Gastroesophageal sphincter (tissue), 4 donors: ENCODE data around the gene KCNMB2. TPM values are rescaled to one million over a fixed set of nuclear protein-coding genes. Genes with fewer than 3 reads are reported as not detected.

Source experiments
- ATAC-seq: fragments of 150-250 bp; one replicate; pipeline ENCODE4 v1.9.1; 2016; ENCODE audit warnings: mild to moderate bottlenecking, moderate library complexity
- H3K27ac ChIP-seq, 4 donors: fragments of 200-600 bp; sonication (generic) in 3 of 4; 1 replicate in 3 of 4; 2 replicates in 1 of 4; pipeline ENCODE4 v1.5.1; 2016 to 2019
- H3K27me3 ChIP-seq: fragments of 200-600 bp; sonication (generic); one replicate; pipeline ENCODE4 v1.5.1; 2019
- H3K36me3 ChIP-seq, 2 donors: fragments of 200-600 bp; sonication (generic); one replicate each; pipeline ENCODE4 v1.5.1; 2019; ENCODE audit warnings: control low read depth in 1 of 2
- H3K4me1 ChIP-seq, 3 donors: fragments of 200-600 bp; sonication (generic); 1 replicate in 2 of 3; 2 replicates in 1 of 3; pipeline ENCODE4 v1.5.1; 2016 to 2019; ENCODE audit warnings: control low read depth in 2 of 3
- H3K4me3 ChIP-seq, 2 donors: fragments of 200-600 bp; sonication (generic); one replicate each; pipeline ENCODE4 v1.5.1; 2019; ENCODE audit warnings: mild to moderate bottlenecking in 1 of 2, moderate library complexity in 1 of 2
- H3K9me3 ChIP-seq, 3 donors: fragments of 200-600 bp; sonication (generic); one replicate each; pipeline ENCODE4 v1.5.1; 2017 to 2019; ENCODE audit warnings: control low read depth in 2 of 3
- CTCF ChIP-seq, 4 experiments: fragments of 200-600 bp in 2 of 4; fragments of 450-650 bp in 2 of 4; sonication (generic) in 1 of 4; IDR thresholded peaks; one replicate each; pipeline ENCODE4 v1.5.1; 2017 to 2019; ENCODE audit warnings: antibody characterized with exemption in 4 of 4, mild to moderate bottlenecking in 2 of 4, moderate library complexity in 2 of 4
- EP300 ChIP-seq: sonication (generic); formaldehyde crosslinking; IDR thresholded peaks from one replicate; pipeline ENCODE4 v1.6.1; 2017; ENCODE audit warnings: antibody characterized with exemption, mild to moderate bottlenecking
- POLR2A ChIP-seq, 2 donors: fragments of 450-650 bp; IDR thresholded peaks; one replicate each; pipeline ENCODE4 v1.6.1; 2017; ENCODE audit warnings: antibody characterized with exemption in 2 of 2, mild to moderate bottlenecking in 2 of 2, moderate library complexity in 1 of 2
- POLR2AphosphoS5 ChIP-seq: sonication (generic); formaldehyde crosslinking; IDR thresholded peaks from one replicate; pipeline ENCODE4 v1.6.1; 2017; ENCODE audit warnings: antibody characterized with exemption
- WGBS, 2 donors: methylation state at CpG; one replicate each; pipeline ENCODE4 v1.1.5; 2018; ENCODE audit warnings: low coverage in 1 of 2; 5-methylcytosine and 5-hydroxymethylcytosine counted together
- total RNA-seq, 4 donors: library from RNA; depleted of rRNA; stranded (reverse); fragments of >200 nt; gene quantifications; one replicate each; pipeline ENCODE4 v1.1.0, GENCODE V29; 2016

The KCNMB2 gene
- total RNA-seq, 4 donors from 2014 or later = 1.3 TPM; not detected in 3

DNA sequence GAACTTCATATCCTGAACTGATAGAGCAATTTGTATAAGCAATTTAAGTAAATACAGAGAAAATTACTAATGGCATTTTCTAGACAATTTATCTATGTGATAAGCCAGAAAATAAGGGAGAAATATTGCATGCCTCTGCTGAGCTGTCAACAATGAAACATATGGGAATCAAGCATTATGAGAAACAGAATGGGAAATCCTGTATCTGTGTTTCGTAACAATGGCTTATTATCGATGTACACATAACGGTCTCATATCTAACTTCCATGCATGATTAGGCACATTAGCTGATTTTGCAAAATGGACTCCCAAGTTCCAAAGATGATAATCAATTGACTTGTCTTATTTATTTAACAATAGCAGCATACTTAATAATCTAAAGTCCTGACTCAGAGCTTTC lies 30.4 kb upstream of the KCNMB2 start:
- ATAC-seq = no peak
- no peaks in the 10 kb centered on the region for H3K9me3 ChIP-seq
- no peaks in the 10 kb centered on the region for H3K36me3 ChIP-seq
- no peaks in the 10 kb centered on the region for H3K27me3 ChIP-seq
- H3K4me3 ChIP-seq = no peak overlapping the region
- H3K4me1 ChIP-seq = no peaks in the 10 kb centered on the region
- WGBS, 2 donors = 62 to 77% methylated on average over 3 of the region's 3 CpGs
- no peak for TF ChIP-seq POLR2A (IDR thresholded peaks at IDR 0.05)
- no peak for TF ChIP-seq EP300
- no peak for TF ChIP-seq POLR2AphosphoS5
- no peak for TF ChIP-seq CTCF (IDR thresholded peaks at IDR 0.05)
- H3K27ac ChIP-seq = no peak overlapping the region

- no peak for ATAC-seq
- 51 to 59% methylated on average over 4 to 5 of the region's 5 CpGs for WGBS, 2 donors
- H3K36me3 ChIP-seq = no peaks in the 10 kb centered on the region
- H3K27ac ChIP-seq = no peak overlapping the region
- H3K4me1 ChIP-seq = no peaks in the 10 kb centered on the region
- H3K4me3 ChIP-seq = no peak overlapping the region
- H3K27me3 ChIP-seq = no peaks in the 10 kb centered on the region
- no peaks in the 10 kb centered on the region for H3K9me3 ChIP-seq
- TF ChIP-seq POLR2AphosphoS5 (no peak), POLR2A (IDR thresholded peaks at IDR 0.05) (no peak), EP300 (no peak), CTCF (IDR thresholded peaks at IDR 0.05) (no peak)
Measured at GRCh38 chr3:178507507-178508442, 28.5 kb upstream of the KCNMB2 start.

DNA sequence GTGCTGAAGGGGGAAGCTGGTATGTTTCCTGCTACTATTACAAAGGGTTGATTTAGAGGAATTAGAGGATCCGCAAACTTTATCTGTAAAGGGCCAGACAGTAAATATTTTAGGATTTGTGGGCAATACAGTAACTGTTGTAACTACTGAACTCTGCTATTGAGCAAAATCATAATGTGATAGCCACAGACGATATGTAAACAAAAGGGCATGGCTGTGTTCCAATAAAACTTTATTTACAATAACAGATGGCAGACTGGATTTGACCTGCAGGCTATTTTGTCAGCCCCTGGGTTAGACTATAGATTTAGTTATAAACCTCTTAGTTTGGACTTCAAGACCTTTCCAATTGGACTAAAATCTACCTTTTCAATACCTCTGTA lies 27.8 kb upstream of the KCNMB2 start:
- no peak for ATAC-seq
- no peak for TF ChIP-seq CTCF (IDR thresholded peaks at IDR 0.05)
- TF ChIP-seq POLR2AphosphoS5 = no peak
- no peak for TF ChIP-seq POLR2A (IDR thresholded peaks at IDR 0.05)
- TF ChIP-seq EP300 = no peak

GRCh38 chr3:178510496-178510895 lies 25.7 kb upstream of the KCNMB2 start:
- no peaks in the 10 kb centered on the region for H3K4me1 ChIP-seq
- H3K36me3 ChIP-seq = no peaks in the 10 kb centered on the region
- ATAC-seq = no peak
- no peaks in the 10 kb centered on the region for H3K9me3 ChIP-seq
- no peak overlapping the region for H3K4me3 ChIP-seq
- no peak overlapping the region for H3K27ac ChIP-seq
- no peak for TF ChIP-seq CTCF (IDR thresholded peaks at IDR 0.05)
- TF ChIP-seq POLR2AphosphoS5 = no peak
- no peak for TF ChIP-seq POLR2A (IDR thresholded peaks at IDR 0.05)
- no peak for TF ChIP-seq EP300
- H3K27me3 ChIP-seq = no peaks in the 10 kb centered on the region

More for the DNA sequence above, 27.8 kb upstream of the KCNMB2 start:
- no peak overlapping the region for H3K27ac ChIP-seq
- H3K9me3 ChIP-seq = no peaks in the 10 kb centered on the region
- H3K27me3 ChIP-seq = no peaks in the 10 kb centered on the region
- no peaks in the 10 kb centered on the region for H3K4me1 ChIP-seq
- no peak overlapping the region for H3K4me3 ChIP-seq
- no peaks in the 10 kb centered on the region for H3K36me3 ChIP-seq
- WGBS, 2 donors = 71 to 75% methylated on average over 2 of the region's 2 CpGs

- Histone ChIP-seq H3K4me3 (no peak overlapping the region), H3K27me3 (no peaks in the 10 kb centered on the region), H3K9me3 (no peaks in the 10 kb centered on the region), H3K36me3 (no peaks in the 10 kb centered on the region), H3K4me1 (no peaks in the 10 kb centered on the region), H3K27ac (no peak overlapping the region)
- 47 to 66% methylated on average over 5 of the region's 5 CpGs for WGBS, 2 donors
- no peak for TF ChIP-seq POLR2AphosphoS5
- TF ChIP-seq CTCF (IDR thresholded peaks at IDR 0.05) = no peak
- no peak for TF ChIP-seq POLR2A (IDR thresholded peaks at IDR 0.05)
- no peak for TF ChIP-seq EP300
- no peak for ATAC-seq
Measured at GRCh38 chr3:178512647-178513046, 23.6 kb upstream of the KCNMB2 start.
